GM12878 (cell line): ENCODE data around the gene CCL14. TPM values are rescaled to one million over a fixed set of nuclear protein-coding genes. Genes with fewer than 3 reads are reported as not detected.

Experiments used
- ATF7 ChIP-seq: fragments of 450-650 bp; IDR thresholded peaks from 2 replicates; pipeline ENCODE4 v1.6.1; 2016; ENCODE audit warnings: low read depth, mild to moderate bottlenecking
- RBBP5 ChIP-seq: fragments of 200-600 bp; sonication (generic); conservative IDR thresholded peaks from 2 replicates; pipeline ENCODE4 v1.6.1; 2016
- SMAD5 ChIP-seq: IDR thresholded peaks from 2 replicates; pipeline ENCODE4 v1.6.1; 2016; ENCODE audit warnings: antibody characterized with exemption, low read depth
- ZBED1 ChIP-seq: IDR thresholded peaks from 2 replicates; pipeline ENCODE4 v1.6.1; 2016; ENCODE audit warnings: borderline replicate concordance
- polyA plus RNA-seq, 11 experiments: library from polyadenylated mRNA; depleted of rRNA in 4 of 11; unstranded in 6 of 11; stranded (reverse) in 5 of 11; fragments of >200 nt; fragmentation: Nextera tagmentation in 4 of 11; fragmentation: Illumina TruSeq in 1 of 11; extraction: Ambion mirVana in 4 of 11; extraction: Trizol in 1 of 11; gene quantifications; 1 replicate in 1 of 11; 2 replicates in 10 of 11; pipeline versions ENCODE4 v1.2.1 to v1.2.3, GENCODE V29; 2011 to 2016; ENCODE audit warnings: inconsistent platforms in 2 of 11, missing spikeins in 2 of 11, low read depth in 1 of 11
- total RNA-seq, 4 experiments: library from RNA; depleted of rRNA in 3 of 4; stranded (reverse); fragments of >200 nt in 3 of 4; fragmentation: Illumina TruSeq in 1 of 4; extraction: Trizol in 1 of 4; gene quantifications; 2 replicates each; pipeline versions ENCODE4 v1.2.1 to v1.2.3, GENCODE V29; 2013 to 2021
- TF ChIP-seq, protein P1 (sequence below): fragments of 450-650 bp; IDR thresholded peaks from 2 replicates; pipeline ENCODE4 v1.6.1; 2017; ENCODE audit warnings: mild to moderate bottlenecking, low read depth, inconsistent platforms; ENCODE audit not compliant: poor library complexity, severe bottlenecking
- TF ChIP-seq, protein P2 (sequence below): fragments of 450-650 bp; IDR thresholded peaks from 2 replicates; pipeline ENCODE4 v1.6.1; 2016; ENCODE audit warnings: mild to moderate bottlenecking
- TF ChIP-seq, protein P3 (sequence below): IDR thresholded peaks from 2 replicates; pipeline ENCODE4 v1.6.1; 2011; ENCODE audit warnings: low read depth, low read length, improper control_type of control experiment, borderline replicate concordance

CCL14 gene
- total and polyA plus RNA-seq, 10 of the 15 experiments (the other 5 are each of a cell fraction or from before 2014, with no cell fraction given) = not detected

GRCh38 chr17:35982409-35983191 lies 3.9 kb downstream of the CCL14 start (continued):
- TF ChIP-seq RBBP5 (no peak), ZBED1 (no peak), SMAD5 (no peak), ATF7 (no peak)
- TF ChIP-seq, protein P1, sequence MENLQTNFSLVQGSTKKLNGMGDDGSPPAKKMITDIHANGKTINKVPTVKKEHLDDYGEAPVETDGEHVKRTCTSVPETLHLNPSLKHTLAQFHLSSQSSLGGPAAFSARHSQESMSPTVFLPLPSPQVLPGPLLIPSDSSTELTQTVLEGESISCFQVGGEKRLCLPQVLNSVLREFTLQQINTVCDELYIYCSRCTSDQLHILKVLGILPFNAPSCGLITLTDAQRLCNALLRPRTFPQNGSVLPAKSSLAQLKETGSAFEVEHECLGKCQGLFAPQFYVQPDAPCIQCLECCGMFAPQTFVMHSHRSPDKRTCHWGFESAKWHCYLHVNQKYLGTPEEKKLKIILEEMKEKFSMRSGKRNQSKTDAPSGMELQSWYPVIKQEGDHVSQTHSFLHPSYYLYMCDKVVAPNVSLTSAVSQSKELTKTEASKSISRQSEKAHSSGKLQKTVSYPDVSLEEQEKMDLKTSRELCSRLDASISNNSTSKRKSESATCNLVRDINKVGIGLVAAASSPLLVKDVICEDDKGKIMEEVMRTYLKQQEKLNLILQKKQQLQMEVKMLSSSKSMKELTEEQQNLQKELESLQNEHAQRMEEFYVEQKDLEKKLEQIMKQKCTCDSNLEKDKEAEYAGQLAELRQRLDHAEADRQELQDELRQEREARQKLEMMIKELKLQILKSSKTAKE = no peak
- TF ChIP-seq, protein P2, sequence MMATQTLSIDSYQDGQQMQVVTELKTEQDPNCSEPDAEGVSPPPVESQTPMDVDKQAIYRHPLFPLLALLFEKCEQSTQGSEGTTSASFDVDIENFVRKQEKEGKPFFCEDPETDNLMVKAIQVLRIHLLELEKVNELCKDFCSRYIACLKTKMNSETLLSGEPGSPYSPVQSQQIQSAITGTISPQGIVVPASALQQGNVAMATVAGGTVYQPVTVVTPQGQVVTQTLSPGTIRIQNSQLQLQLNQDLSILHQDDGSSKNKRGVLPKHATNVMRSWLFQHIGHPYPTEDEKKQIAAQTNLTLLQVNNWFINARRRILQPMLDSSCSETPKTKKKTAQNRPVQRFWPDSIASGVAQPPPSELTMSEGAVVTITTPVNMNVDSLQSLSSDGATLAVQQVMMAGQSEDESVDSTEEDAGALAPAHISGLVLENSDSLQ = no peak
- TF ChIP-seq, protein P3, sequence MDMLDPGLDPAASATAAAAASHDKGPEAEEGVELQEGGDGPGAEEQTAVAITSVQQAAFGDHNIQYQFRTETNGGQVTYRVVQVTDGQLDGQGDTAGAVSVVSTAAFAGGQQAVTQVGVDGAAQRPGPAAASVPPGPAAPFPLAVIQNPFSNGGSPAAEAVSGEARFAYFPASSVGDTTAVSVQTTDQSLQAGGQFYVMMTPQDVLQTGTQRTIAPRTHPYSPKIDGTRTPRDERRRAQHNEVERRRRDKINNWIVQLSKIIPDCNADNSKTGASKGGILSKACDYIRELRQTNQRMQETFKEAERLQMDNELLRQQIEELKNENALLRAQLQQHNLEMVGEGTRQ = no peak
